ENCODE data around the gene EPOP.

DNA sequence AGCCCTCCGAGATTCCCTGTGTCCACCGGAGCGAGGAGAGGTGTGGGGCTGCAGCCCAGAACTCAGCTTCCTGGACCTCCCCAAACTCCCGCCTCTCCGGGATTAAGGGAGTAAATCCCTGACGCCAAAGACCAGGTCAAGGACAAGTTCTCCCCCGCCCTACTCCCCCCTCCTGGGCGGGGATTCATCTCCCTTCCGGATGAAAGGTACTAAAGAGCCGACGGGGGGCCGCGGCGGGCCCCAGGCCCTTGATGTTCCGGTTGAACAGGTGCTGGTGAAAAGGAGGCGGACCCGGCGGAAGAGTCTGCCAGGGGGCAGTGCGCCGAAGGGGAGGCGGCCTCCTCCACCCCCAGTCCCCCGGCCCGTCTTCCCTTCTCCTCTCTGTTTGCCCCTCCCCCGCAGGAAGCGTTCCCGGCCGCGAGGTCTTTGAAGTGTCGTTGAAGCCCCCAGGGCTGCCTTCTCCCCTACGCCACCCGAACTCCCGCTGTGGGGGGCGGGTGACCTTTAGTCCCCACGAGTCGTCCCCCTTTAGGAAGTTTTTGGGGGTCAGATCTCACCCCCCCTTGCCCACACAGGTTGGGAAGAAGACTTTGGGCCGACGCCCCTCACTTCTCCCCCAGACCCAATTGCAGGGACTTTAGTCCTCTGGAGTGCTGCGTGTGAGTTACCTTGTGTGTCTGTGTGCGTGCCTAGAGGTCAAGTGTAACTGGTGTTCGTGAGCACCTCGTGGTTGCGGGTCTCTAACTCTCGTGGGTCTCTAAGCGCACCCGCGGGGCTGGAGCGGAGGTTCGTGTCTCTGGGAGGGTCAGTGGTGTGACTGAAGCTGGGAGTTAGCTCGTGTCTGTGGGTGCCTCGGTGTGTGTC lies 29.2 kb upstream of the EPOP start:
- TF ChIP-seq ATF3 (IDR thresholded peaks at IDR 0.05), result no peak
- TF ChIP-seq POLR2A (IDR thresholded peaks at IDR 0.05; ENCODE audit: borderline replicate concordance, extremely low read depth, insufficient read depth, insufficient read length), result peak; percentile 29
- no peak for TF ChIP-seq CTCF (IDR thresholded peaks at IDR 0.05 in 2 of 3, conservative IDR thresholded peaks at IDR 0.05 in 1 of 3; ENCODE audit: borderline replicate concordance in 1 of 3, insufficient read depth in 1 of 3, low read depth in 2 of 3, low read length in 2 of 3)
- TF ChIP-seq EZH2 (IDR thresholded peaks at IDR 0.05), result no peak
- no peak for TF ChIP-seq CEBPB (IDR thresholded peaks at IDR 0.05; ENCODE audit: low read depth)
- TF ChIP-seq TCF7L2 (IDR thresholded peaks at IDR 0.05; ENCODE audit: borderline replicate concordance, extremely low read depth, insufficient read depth, insufficient read length), result peak; percentile 100
- TF ChIP-seq ZNF274 (IDR thresholded peaks at IDR 0.05; ENCODE audit: low read depth, low read length), result no peak
- TF ChIP-seq SP1 (IDR thresholded peaks at IDR 0.05; ENCODE audit: low read depth), result peak; percentile 76
